Heart right ventricle (tissue), 16 donors: ENCODE measurements around the gene NAALADL2. TPM values are rescaled to one million over a fixed set of nuclear protein-coding genes. Genes with fewer than 3 reads are reported as not detected.

Source experiments
- ATAC-seq, 8 donors: fragments of 200-7000 bp; cut with Tn5 transposase; one replicate each; pipeline ENCODE4 v1.9.1; 2020; ENCODE audit warnings: mild to moderate bottlenecking in 8 of 8, moderate library complexity in 8 of 8, moderate number of reproducible peaks in 1 of 8
- DNase-seq, 2 donors: peaks; one replicate each; pipeline ENCODE4 v3.0.0-alpha.2; 2020
- H3K27ac ChIP-seq, 10 donors: fragments of 200-600 bp; sonication (generic) in 2 of 10; one replicate each; pipeline versions ENCODE4 v1.5.0 to v1.8.0; 2020 to 2022; ENCODE audit warnings: mild to moderate bottlenecking in 3 of 10
- H3K27me3 ChIP-seq, 7 donors: fragments of 200-600 bp; one replicate each; pipeline ENCODE4 v1.8.0; 2021 to 2022; ENCODE audit warnings: mild to moderate bottlenecking in 2 of 7
- H3K36me3 ChIP-seq, 9 donors: fragments of 200-600 bp; sonication (generic) in 1 of 9; one replicate each; pipeline versions ENCODE4 v1.5.0 to v1.8.0; 2020 to 2022; ENCODE audit warnings: mild to moderate bottlenecking in 2 of 9
- H3K4me1 ChIP-seq, 9 donors: fragments of 200-600 bp; sonication (generic) in 1 of 9; one replicate each; pipeline versions ENCODE4 v1.5.0 to v1.8.0; 2020 to 2022; ENCODE audit warnings: mild to moderate bottlenecking in 4 of 9
- H3K4me3 ChIP-seq, 10 donors: fragments of 200-600 bp; sonication (generic) in 2 of 10; one replicate each; pipeline versions ENCODE4 v1.5.0 to v1.8.0; 2020 to 2022; ENCODE audit warnings: mild to moderate bottlenecking in 7 of 10, moderate library complexity in 2 of 10
- H3K9me3 ChIP-seq, 11 donors: fragments of 200-600 bp in 10 of 11; sonication (generic) in 2 of 11; one replicate each; pipeline versions ENCODE4 v1.5.0 to v1.8.0; 2013 to 2022; ENCODE audit warnings: mild to moderate bottlenecking in 2 of 11, control low read depth in 1 of 11, moderate library complexity in 1 of 11
- WGBS, 2 donors: extraction: QIAGEN DNeasy Blood & Tissue Kit; methylation state at CpG; one replicate each; pipeline ENCODE4 v1.1.7; 2013; ENCODE audit warnings: inconsistent platforms in 1 of 2; 5-methylcytosine and 5-hydroxymethylcytosine counted together
- intact Hi-C, 10 donors: fragments of 100-400 bp; cut with DNase I; formaldehyde crosslinking; loops; one replicate each; pipeline versions ENCODE4 v1.11.1 to v1.14.2; 2022
- polyA plus RNA-seq, 2 donors: library from polyadenylated mRNA; stranded (reverse); fragments of 200-250 nt; gene quantifications; one replicate each; pipeline ENCODE4 v1.2.3, GENCODE V29; 2013
- total RNA-seq, 10 donors: library from RNA; stranded (reverse); fragmentation: NEBNext Ultra II Directional in 3 of 10; extraction: Animal tissue kit (Norgen Biotek cat#: 25700) in 3 of 10; gene quantifications; one replicate each; pipeline versions ENCODE4 v1.2.1 to v1.2.4, GENCODE V29; 2021 to 2023
- TF ChIP-seq, protein P1 (sequence below), 9 donors: fragments of 200-600 bp; sonication (generic) in 2 of 9; IDR thresholded peaks; one replicate each; pipeline versions ENCODE4 v1.5.0 to v1.8.0; 2021 to 2022; ENCODE audit warnings: antibody characterized with exemption in 9 of 9, mild to moderate bottlenecking in 5 of 9, moderate library complexity in 1 of 9
- donor health status: Arrhythmogenic right ventricular cardiomyopathy.
- donor health status: ischemic (EF 13 %, LVEDD 7.1; RV severe dilation, severe dysfunction).
- donor health status: healthy with polysubstance abuse.
- donor health status: DM: no; HTN: yes; CAD: no.
- donor health status: DM: no; HTN: no; CAD: no.
- donor health status: ischemic (EF 25% LVEDD 6.9; RV normal size, moderate dysfunction).
- donor health status: ischemic (EF 25% LVEDD 5.7; RV mildly dilated, moderate dysfunction).
- donor health status: healthy.
- donor health status: DM: yes; HTN: yes; CAD: no.
- donor health status: Ischemic cardiomyopathy.
- donor health status: ischemic (EF 35%, LVEDD 5.7; RV mildly dilated, moderate dysfunction).
- donor health status: nonischemic (EF 11% LVEDD 7.7; RV severe dilation, severe dysfunction).
- donor health status: DM: yes; HTN: yes; CAD: no.
- donor health status: PGD.
- donor health status: ischemic (EF 29% LVEDD 5.4; RV normal size, mild dysfunction).
- donor health status: nonischemic (EF 23%, LVEDD 6.1; RV moderate dilation, normal function).

NAALADL2 gene
- total and polyA plus RNA-seq, 12 donors, result 0.36 to 11.9 (median 5.2) TPM

DNA sequence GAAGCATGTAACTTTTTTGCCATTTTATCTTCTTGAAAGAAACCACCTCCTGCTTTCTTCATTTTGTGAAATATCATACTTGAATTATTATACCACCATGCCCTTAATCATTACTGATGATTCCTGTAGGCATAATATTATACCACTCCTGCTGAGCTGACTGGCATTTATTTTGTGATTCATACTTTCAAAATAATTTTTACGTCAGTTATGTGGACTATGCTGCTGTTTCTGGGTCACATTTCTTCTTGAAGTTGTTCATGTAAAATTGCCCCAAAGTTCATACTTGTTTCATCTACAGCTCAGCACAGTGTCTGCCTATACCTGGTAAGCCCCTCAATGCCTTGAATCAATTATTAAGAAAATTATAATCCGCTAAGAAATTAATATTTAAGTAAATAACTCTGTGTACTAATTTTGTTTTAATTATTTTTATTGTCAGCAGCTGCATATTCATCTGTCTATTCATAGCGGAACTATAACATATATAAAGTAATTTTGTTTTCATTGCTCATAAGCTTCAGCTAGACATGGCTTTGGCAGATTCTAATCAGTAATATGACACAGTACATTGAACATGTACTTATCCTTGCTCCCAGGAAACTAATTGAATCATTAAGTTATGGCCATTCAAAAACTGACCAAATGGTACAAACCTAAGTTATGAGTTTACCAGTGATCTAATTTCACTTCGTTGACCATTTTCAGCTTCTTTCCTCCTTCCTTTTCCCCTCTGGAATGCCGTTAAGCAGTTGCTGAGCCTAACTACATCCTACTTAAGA, 160.0 kb downstream of the NAALADL2 start:
- no peaks in the 10 kb centered on the region for H3K27me3 ChIP-seq
- no peaks in the 10 kb centered on the region for H3K4me1 ChIP-seq
- no peak overlapping the region for H3K27ac ChIP-seq
- intact Hi-C loops, result no loop called here
- H3K36me3 ChIP-seq, result no peaks in the 10 kb centered on the region
- WGBS, 2 donors, result 77 to 85% methylated on average over 5 of the region's 5 CpGs
- no peak overlapping the region for H3K4me3 ChIP-seq
- TF ChIP-seq, protein P1, sequence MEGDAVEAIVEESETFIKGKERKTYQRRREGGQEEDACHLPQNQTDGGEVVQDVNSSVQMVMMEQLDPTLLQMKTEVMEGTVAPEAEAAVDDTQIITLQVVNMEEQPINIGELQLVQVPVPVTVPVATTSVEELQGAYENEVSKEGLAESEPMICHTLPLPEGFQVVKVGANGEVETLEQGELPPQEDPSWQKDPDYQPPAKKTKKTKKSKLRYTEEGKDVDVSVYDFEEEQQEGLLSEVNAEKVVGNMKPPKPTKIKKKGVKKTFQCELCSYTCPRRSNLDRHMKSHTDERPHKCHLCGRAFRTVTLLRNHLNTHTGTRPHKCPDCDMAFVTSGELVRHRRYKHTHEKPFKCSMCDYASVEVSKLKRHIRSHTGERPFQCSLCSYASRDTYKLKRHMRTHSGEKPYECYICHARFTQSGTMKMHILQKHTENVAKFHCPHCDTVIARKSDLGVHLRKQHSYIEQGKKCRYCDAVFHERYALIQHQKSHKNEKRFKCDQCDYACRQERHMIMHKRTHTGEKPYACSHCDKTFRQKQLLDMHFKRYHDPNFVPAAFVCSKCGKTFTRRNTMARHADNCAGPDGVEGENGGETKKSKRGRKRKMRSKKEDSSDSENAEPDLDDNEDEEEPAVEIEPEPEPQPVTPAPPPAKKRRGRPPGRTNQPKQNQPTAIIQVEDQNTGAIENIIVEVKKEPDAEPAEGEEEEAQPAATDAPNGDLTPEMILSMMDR (IDR thresholded peaks at IDR 0.05), result no peak
- ATAC-seq, result no peak
- DNase-seq, result no peak
- no peaks in the 10 kb centered on the region for H3K9me3 ChIP-seq

- ATAC-seq, result no peak
- intact Hi-C loops, result no loop called here
Measured at GRCh38 chr3:175020101-175020500, 161.0 kb downstream of the NAALADL2 start.

DNA sequence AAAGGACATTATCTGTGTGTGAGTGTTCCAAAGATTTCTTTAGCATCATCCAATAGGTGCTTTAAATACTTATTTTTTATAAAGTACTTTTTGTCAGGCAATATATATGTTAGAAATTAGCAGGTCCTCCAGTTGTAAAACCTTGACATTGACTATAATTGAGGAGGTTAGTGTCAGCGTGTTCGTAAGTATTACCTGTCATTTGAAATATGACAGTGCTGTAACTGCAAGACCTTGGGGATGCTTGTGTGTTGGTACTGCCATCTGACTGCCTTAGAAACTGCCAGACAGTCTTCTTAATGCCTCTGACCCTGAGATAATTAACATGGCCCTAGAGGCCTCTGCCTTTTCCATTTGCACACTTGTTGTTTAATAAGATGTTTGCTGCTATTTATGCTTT, 170.7 kb downstream of the NAALADL2 start:
- ATAC-seq (no peak), DNase-seq (no peak)
- H3K4me3 ChIP-seq, result no peak overlapping the region
- no peak overlapping the region for H3K27ac ChIP-seq
- H3K36me3 ChIP-seq, result no peaks in the 10 kb centered on the region
- no peaks in the 10 kb centered on the region for H3K27me3 ChIP-seq
- H3K9me3 ChIP-seq, result peaks cover 0 to 6% (median 0%) of the 10 kb centered on the region in 11 donors
- WGBS, 2 donors, result 90 to 92% methylated on average over 2 of the region's 2 CpGs
- intact Hi-C loops, result no loop called here
- TF ChIP-seq, protein P1 (IDR thresholded peaks at IDR 0.05), result no peak
- H3K4me1 ChIP-seq, result no peaks in the 10 kb centered on the region

More at GRCh38 chr3:175020101-175020500, 161.0 kb downstream of the NAALADL2 start:
- Histone ChIP-seq H3K4me1 (no peaks in the 10 kb centered on the region), H3K27me3 (no peaks in the 10 kb centered on the region), H3K4me3 (no peak overlapping the region), H3K9me3 (no peaks in the 10 kb centered on the region), H3K36me3 (no peaks in the 10 kb centered on the region), H3K27ac (no peak overlapping the region)
- 97% methylated on average over 1 of the region's 1 CpG for WGBS, 2 donors
- no peak for DNase-seq
- TF ChIP-seq, protein P1 (IDR thresholded peaks at IDR 0.05), result no peak

GRCh38 chr3:175039875-175040274, 180.7 kb downstream of the NAALADL2 start:
- no peak overlapping the region for H3K4me3 ChIP-seq
- H3K27ac ChIP-seq, result no peak overlapping the region
- no peaks in the 10 kb centered on the region for H3K36me3 ChIP-seq
- H3K4me1 ChIP-seq, result no peaks in the 10 kb centered on the region
- ATAC-seq (no peak), DNase-seq (no peak)
- intact Hi-C loops, result no loop called here
- TF ChIP-seq, protein P1 (IDR thresholded peaks at IDR 0.05), result no peak
- 93% methylated on average over 4 of the region's 4 CpGs for WGBS, 2 donors
- peaks cover 0 to 8% (median 0%) of the 10 kb centered on the region in 11 donors for H3K9me3 ChIP-seq
- no peaks in the 10 kb centered on the region for H3K27me3 ChIP-seq
